Measurements from ENCODE around the gene CRADD. TPM values are rescaled to one million over a fixed set of nuclear protein-coding genes. Genes with fewer than 3 reads are reported as not detected.

CRADD gene
- polyA plus RNA-seq, 1 of the 3 experiments (the other 2 are of a cell fraction): 13.6 TPM

GRCh38 chr12:93813972-93814821 lies 137.0 kb downstream of the CRADD start:
- Histone ChIP-seq H4K20me1 (ENCODE audit: insufficient read depth) (no peaks in the 10 kb centered on the region), H2AFZ (ENCODE audit: low read depth) (no peak overlapping the region), H3K79me2 (ENCODE audit: insufficient read depth) (no peaks in the 10 kb centered on the region), H3K27ac (ENCODE audit: low read depth in 2 of 2, low read length in 1 of 2) (no peak overlapping the region), H3K9me2 (no peaks in the 10 kb centered on the region), H3F3A (replicated peaks; ENCODE audit: insufficient read depth) (no peaks in the 10 kb centered on the region), H3K9me3 (no peaks in the 10 kb centered on the region), H3K27me3 (ENCODE audit: insufficient read depth) (no peaks in the 10 kb centered on the region), H3K4me2 (no peak overlapping the region), H3K9ac (no peak overlapping the region), H3K4me1 (ENCODE audit: control insufficient read depth in 1 of 2, insufficient read depth in 2 of 2, low read depth in 1 of 2, low read length in 1 of 2) (peaks cover 0 to 9% of the 10 kb centered on the region in 2 experiments; a peak in 2 of 4 replicates), H3K36me3 (replicated peaks in 1 of 2; ENCODE audit: control insufficient read depth in 1 of 2, insufficient read depth in 2 of 2, low read length in 1 of 2) (no peaks in the 10 kb centered on the region), H3K4me3 (ENCODE audit: low read depth in 2 of 2, low read length in 1 of 2) (no peak overlapping the region)
- TF ChIP-seq NFIC (IDR thresholded peaks at IDR 0.05; ENCODE audit: borderline replicate concordance): no peak
- TF ChIP-seq YY1 (IDR thresholded peaks at IDR 0.05; ENCODE audit: low read depth): no peak
- TF ChIP-seq RXRA (IDR thresholded peaks at IDR 0.05; ENCODE audit: borderline replicate concordance, low read depth): no peak
- no peak for TF ChIP-seq MAX (IDR thresholded peaks at IDR 0.05; ENCODE audit: low read depth)
- no peak for TF ChIP-seq USF1 (IDR thresholded peaks at IDR 0.05; ENCODE audit: borderline replicate concordance, low read depth)
- no peak for TF ChIP-seq ZBTB33 (IDR thresholded peaks at IDR 0.05; ENCODE audit: borderline replicate concordance, low read depth)
- no peak for TF ChIP-seq EP300 (IDR thresholded peaks at IDR 0.05; ENCODE audit: borderline replicate concordance in 1 of 2, low read depth in 1 of 2, low read length in 1 of 2)
- TF ChIP-seq POLR2AphosphoS5 (IDR thresholded peaks at IDR 0.05; ENCODE audit: low read depth, low read length): no peak
- TF ChIP-seq RAD21 (IDR thresholded peaks at IDR 0.05; ENCODE audit: low read length): no peak
- CTCF ChIA-PET: interaction anchor here (1.6 kb wide), 1 partner anchor 47 kb away, joined by 3 read pairs; no protein-coding TSS in a partner anchor
- POLR2A ChIA-PET: no interaction called here
- WGBS (ENCODE audit: low lambda C conversion rate): 91% methylated on average over 14 of the region's 14 CpGs
- DNase-seq: no peak

- Histone ChIP-seq H3K27ac (ENCODE audit: low read depth in 2 of 2, low read length in 1 of 2) (no peak overlapping the region), H3K9ac (no peak overlapping the region)
- POLR2A ChIA-PET: no interaction called here
Measured at GRCh38 chr12:93818488-93819049, 141.4 kb downstream of the CRADD start.

More at GRCh38 chr12:93818488-93819049, 141.4 kb downstream of the CRADD start:
- H3K4me3 ChIP-seq (ENCODE audit: low read depth in 2 of 2, low read length in 1 of 2): no peak overlapping the region
- no peaks in the 10 kb centered on the region for H3K9me3 ChIP-seq
- H3K4me2 ChIP-seq: no peak overlapping the region
- no peaks in the 10 kb centered on the region for H3K36me3 ChIP-seq (replicated peaks in 1 of 2; ENCODE audit: control insufficient read depth in 1 of 2, insufficient read depth in 2 of 2, low read length in 1 of 2)
- WGBS (ENCODE audit: low lambda C conversion rate): 91% methylated on average over 9 of the region's 9 CpGs
- no peaks in the 10 kb centered on the region for H3K79me2 ChIP-seq (ENCODE audit: insufficient read depth)
- no peaks in the 10 kb centered on the region for H4K20me1 ChIP-seq (ENCODE audit: insufficient read depth)
- H3K27me3 ChIP-seq (ENCODE audit: insufficient read depth): no peaks in the 10 kb centered on the region
- DNase-seq: no peak
- no peaks in the 10 kb centered on the region for H3K9me2 ChIP-seq
- H2AFZ ChIP-seq (ENCODE audit: low read depth): no peak overlapping the region
- H3K4me1 ChIP-seq (ENCODE audit: control insufficient read depth in 1 of 2, insufficient read depth in 2 of 2, low read depth in 1 of 2, low read length in 1 of 2): peaks cover 0 to 11% of the 10 kb centered on the region in 2 experiments; a peak in 1 of 4 replicates
- TF ChIP-seq NRF1 (IDR thresholded peaks at IDR 0.05; ENCODE audit: low read depth, low read length) (no peak), PBX3 (IDR thresholded peaks at IDR 0.05) (no peak), TCF12 (IDR thresholded peaks at IDR 0.05) (no peak), TEAD4 (IDR thresholded peaks at IDR 0.05; ENCODE audit: borderline replicate concordance, insufficient read depth) (no peak), TAF1 (IDR thresholded peaks at IDR 0.05; ENCODE audit: borderline replicate concordance, low read depth, low read length) (no peak), ZBTB33 (IDR thresholded peaks at IDR 0.05; ENCODE audit: borderline replicate concordance, low read depth) (no peak), FOXM1 (IDR thresholded peaks at IDR 0.05; ENCODE audit: low read depth) (no peak), SIN3A (IDR thresholded peaks at IDR 0.05; ENCODE audit: borderline replicate concordance, low read depth, low read length) (no peak), CHD2 (IDR thresholded peaks at IDR 0.05; ENCODE audit: low read length, partially characterized antibody) (no peak), NFIC (IDR thresholded peaks at IDR 0.05; ENCODE audit: borderline replicate concordance) (no peak)
- no peaks in the 10 kb centered on the region for H3F3A ChIP-seq (replicated peaks; ENCODE audit: insufficient read depth)
- CTCF ChIA-PET: interaction anchor here (1.4 to 1.5 kb wide), 2 partner anchors 13 to 14 kb away, joined by 3 to 4 read pairs; no protein-coding TSS in a partner anchor
